OCI-LY3 (cell line): ENCODE results near the gene CARD19.

Source experiments
- EZH2phosphoT487 ChIP-seq: fragments of 200-600 bp; shearing (Covaris generic); IDR thresholded peaks from 2 replicates; pipeline ENCODE4 v1.6.1; 2018; ENCODE audit warnings: antibody characterized with exemption, mixed run types, low read depth
- TF ChIP-seq, protein P1 (sequence below): fragments of 200-600, 300-600 bp; sonication (generic); IDR thresholded peaks from 2 replicates; pipeline ENCODE4 v1.5.1; 2014; ENCODE audit warnings: antibody characterized with exemption, low read length, low read depth

GRCh38 chr9:93050231-93050630, 45.8 kb upstream of the CARD19 start:
- TF ChIP-seq, protein P1, sequence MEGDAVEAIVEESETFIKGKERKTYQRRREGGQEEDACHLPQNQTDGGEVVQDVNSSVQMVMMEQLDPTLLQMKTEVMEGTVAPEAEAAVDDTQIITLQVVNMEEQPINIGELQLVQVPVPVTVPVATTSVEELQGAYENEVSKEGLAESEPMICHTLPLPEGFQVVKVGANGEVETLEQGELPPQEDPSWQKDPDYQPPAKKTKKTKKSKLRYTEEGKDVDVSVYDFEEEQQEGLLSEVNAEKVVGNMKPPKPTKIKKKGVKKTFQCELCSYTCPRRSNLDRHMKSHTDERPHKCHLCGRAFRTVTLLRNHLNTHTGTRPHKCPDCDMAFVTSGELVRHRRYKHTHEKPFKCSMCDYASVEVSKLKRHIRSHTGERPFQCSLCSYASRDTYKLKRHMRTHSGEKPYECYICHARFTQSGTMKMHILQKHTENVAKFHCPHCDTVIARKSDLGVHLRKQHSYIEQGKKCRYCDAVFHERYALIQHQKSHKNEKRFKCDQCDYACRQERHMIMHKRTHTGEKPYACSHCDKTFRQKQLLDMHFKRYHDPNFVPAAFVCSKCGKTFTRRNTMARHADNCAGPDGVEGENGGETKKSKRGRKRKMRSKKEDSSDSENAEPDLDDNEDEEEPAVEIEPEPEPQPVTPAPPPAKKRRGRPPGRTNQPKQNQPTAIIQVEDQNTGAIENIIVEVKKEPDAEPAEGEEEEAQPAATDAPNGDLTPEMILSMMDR, result no peak
- no peak for TF ChIP-seq EZH2phosphoT487
